Left cardiac atrium (tissue), 2 donors: ENCODE results near the gene NCBP3. TPM values are rescaled to one million over a fixed set of nuclear protein-coding genes. Genes with fewer than 3 reads are reported as not detected.

Source experiments
- total RNA-seq, 2 donors: library from RNA; stranded (reverse); fragmentation: NEBNext Ultra II Directional; extraction: Animal tissue kit (Norgen Biotek cat#: 25700); gene quantifications; one replicate each; pipeline ENCODE4 v1.2.1, GENCODE V29; 2021
- donor health status: DM: no; HTN: yes; CAD: no; lungs with severe emphysema.
- donor health status: DM: yes; HTN: yes; CAD: no.

NCBP3 gene
- total RNA-seq, 2 donors from 2014 or later = 16.3 to 24.4 TPM

Other genes with a start within 250 kb of the NCBP3 start
- gene TRPV1, start 236.8 kb downstream of the NCBP3 start, total RNA-seq = 1 to 10 TPM; 3.3 to 3.4 TPM
- gene SHPK, start 210.0 kb downstream of the NCBP3 start, total RNA-seq = 1 to 10 TPM; 4.6 to 6.1 TPM
- 1 to 10 TPM; 8.3 to 9.6 TPM for gene CTNS, start 209.5 kb downstream of the NCBP3 start, total RNA-seq
- gene TAX1BP3, start 177.7 kb downstream of the NCBP3 start, total RNA-seq = 100 to 1,000 TPM; 116 to 142 TPM
- 10 to 100 TPM; 51.8 to 51.9 TPM for gene EMC6, start 177.4 kb downstream of the NCBP3 start, total RNA-seq
- 10 to 100 TPM in 1 of 2 donors, 1 to 10 TPM in 1; 7.7 to 13.5 TPM for gene P2RX5, start 150.1 kb downstream of the NCBP3 start, total RNA-seq
- gene HASPIN, start 122.3 kb downstream of the NCBP3 start, total RNA-seq = under 1 TPM; 0.16 to 0.47 TPM
- gene ITGAE, start 45.1 kb downstream of the NCBP3 start, total RNA-seq = 10 to 100 TPM; 15.7 to 20.5 TPM
- 1 to 10 TPM; 4.1 to 5.1 TPM for gene CAMKK1, start 46.8 kb upstream of the NCBP3 start, total RNA-seq
- gene P2RX1, start 70.2 kb upstream of the NCBP3 start, total RNA-seq = 1 to 10 TPM in 1 of 2 donors, under 1 TPM in 1; 0.62 to 3.5 TPM
- 10 to 100 TPM in 1 of 2 donors, 1 to 10 TPM in 1; 8.6 to 12.0 TPM for gene ATP2A3, start 118.2 kb upstream of the NCBP3 start, total RNA-seq